Measurements from ENCODE around the gene FAM114A2. TPM values are rescaled to one million over a fixed set of nuclear protein-coding genes. Genes with fewer than 3 reads are reported as not detected.

FAM114A2 gene
- polyA plus RNA-seq, 4 donors = 22.3 to 38.2 (median 33.5) TPM

DNA sequence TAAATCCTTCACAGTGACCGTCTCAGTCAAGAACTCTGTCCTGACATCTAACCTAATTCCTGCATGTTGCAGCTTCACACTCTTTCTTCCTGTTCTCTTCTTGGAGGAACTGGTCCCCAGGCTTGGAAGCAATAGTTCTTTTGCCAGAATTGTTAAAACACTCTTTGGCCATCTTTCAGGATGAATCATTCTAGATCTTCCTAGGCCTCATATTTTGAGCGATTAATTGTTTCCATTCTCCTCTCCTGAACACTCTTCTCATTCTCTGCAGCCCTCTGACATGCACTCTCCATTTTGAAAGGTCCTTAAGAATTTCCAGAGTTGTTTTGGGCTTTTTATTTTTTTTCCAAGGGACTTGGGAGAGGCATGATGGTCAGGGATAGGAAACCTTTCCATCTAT lies 85.8 kb downstream of the FAM114A2 start:
- DNase-seq (ENCODE audit: low read depth in 4 of 4, low spot score in 3 of 4) = no peak

DNA sequence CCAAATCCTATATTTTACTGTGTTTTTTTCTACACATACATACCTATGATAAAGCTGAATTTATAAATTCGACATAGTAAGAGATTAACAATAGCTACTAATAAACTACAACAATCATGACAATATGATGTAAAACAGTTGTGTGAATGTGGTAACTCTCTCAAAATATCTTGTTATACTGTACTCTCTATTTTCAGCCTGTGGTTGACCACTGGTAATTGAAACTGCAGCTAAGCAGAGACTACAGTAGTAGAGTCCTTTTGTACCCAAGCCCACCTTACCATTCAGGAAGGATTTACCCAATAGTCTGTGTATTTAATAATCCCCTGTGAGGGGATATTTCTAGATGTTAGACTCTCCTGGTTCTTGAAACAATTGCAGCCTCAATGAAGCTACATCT lies 86.7 kb downstream of the FAM114A2 start:
- DNase-seq (ENCODE audit: low read depth in 4 of 4, low spot score in 3 of 4) = no peak

DNA sequence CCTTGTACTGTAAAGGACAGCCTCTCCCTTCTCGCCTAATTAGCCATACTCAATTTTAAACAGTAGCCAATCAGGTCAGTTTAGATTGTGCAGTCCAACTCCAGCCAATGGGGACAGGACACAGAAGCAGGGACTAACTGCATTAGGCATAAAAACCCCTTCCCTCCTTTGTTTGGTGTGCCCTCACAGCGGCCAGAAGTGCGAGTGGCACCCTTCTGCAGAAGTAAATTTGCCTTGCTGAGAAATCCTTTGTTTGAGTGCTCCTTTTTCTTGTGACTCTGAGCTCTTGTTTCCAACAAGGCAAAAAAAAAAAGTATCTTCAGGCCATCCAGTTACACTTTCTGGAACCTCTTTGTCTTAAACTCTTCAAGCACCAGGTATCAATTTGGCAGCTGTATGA lies 97.4 kb downstream of the FAM114A2 start:
- no peak for DNase-seq (ENCODE audit: low read depth in 4 of 4, low spot score in 3 of 4)

Other genes starting within 250 kb of the FAM114A2 start
- 10 to 100 TPM; 41.3 to 52.6 (median 45.4) TPM for gene MFAP3, start 57 bp upstream of the FAM114A2 start, polyA plus RNA-seq (ENCODE audit: insufficient read length in 4 of 4)
- gene GALNT10, start 151.8 kb upstream of the FAM114A2 start, polyA plus RNA-seq (ENCODE audit: insufficient read length in 4 of 4) = 10 to 100 TPM; 26.8 to 39.4 (median 29.1) TPM